HG03460 (cell line): ENCODE measurements around the gene PRMT3.
"Not testable (repeated sequence)": the region's sequence is repeated elsewhere in the genome, so short reads cannot be mapped to it uniquely, and the experiment has no call there.

ENCODE experiments used
- ATAC-seq: cut with Tn5 transposase; IDR thresholded peaks from one replicate; pipeline ENCODE4 v1.9.1; 2021; ENCODE audit not compliant: unreplicated experiment

Gene PRMT3

DNA sequence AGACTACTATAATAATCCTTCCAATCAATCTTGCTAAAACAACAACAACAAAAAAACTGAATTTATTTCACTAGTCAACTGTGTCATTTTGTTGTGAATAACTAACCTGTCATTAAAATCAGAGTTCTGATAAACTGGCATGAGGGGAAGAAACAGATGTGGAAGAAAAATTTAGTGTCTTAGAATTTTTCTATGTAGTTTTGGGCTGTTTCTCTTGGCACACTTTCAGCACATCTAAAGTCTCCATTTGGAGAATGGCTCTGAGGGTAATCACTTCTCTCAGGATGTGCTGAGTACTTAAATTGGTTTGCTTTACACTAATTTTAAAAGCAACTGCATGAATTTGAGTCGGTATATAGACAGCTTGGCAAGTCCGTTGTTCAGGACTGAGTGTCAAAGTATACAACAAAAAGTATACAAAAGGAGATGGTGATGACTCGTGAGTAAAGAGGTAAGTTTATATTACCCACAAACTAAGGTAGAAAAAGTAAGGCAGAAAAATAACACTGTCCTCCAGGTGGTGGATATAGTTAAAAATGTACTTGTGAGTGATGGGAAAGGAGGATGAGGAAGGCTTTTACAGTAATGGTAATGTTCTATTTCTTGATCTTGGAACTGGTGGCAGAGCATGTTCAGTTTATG lies 13.8 kb upstream of the PRMT3 start:
- no peak for ATAC-seq

DNA sequence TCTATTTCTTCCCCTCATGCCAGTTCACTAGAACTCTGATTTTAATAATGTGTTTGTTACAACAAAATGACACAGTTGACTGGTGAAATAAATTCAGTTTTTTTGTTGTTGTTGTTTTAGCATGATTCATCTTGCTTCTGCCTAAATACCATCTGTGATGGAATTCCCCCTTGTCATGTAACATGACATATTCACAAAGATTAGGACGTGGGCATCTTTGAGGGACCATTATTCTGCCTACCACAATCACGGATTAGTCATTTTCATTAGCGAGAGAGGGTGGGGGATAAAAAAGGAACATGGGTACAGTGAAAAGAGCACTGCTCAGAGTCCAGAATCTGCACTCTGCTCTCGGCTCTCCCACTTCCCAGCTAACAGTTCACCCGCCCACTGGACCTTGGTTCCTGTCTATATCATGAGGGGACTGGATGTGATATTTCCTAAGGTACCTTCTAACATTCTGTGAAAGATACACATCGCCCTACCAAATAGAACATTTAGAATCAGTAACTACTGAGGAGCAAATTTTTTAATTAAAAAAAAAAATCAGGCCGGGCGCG lies 12.7 kb upstream of the PRMT3 start:
- no peak for ATAC-seq

DNA sequence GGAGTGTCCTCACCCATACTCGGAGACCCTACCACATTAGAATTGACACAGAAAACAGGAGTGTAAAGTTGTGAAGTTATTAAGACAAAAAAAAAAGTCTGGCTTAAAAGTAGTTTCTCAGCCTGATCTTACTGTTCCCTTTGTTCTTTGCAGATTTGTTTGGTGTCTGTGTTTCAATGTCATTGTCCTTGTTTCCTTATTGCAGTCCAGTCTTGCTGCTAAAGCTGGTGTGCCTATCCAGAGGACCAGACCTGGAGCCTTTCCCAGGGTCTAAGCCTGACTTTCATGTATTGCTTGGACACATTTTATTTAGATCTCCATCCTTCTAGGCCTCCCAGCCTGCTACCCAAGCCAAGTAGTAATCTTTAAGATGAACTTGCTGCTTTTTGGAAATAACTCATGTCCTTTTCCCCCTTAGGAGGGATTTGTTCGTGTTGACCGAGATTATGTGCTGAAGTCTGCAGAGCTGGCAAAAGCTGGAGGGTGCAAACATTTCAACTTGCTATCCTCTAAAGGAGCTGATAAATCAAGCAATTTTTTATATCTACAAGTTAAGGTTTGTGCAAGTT lies 11.3 kb upstream of the PRMT3 start:
- no peak for ATAC-seq

- not testable (repeated sequence) for ATAC-seq
Observed at GRCh38 chr11:20385996-20386395, 1.5 kb upstream of the PRMT3 start.

- ATAC-seq: peak; percentile 20
Observed at GRCh38 chr11:20388096-20389055, 860 bp downstream of the PRMT3 start.

GRCh38 chr11:20397281-20397680 lies 9.8 kb downstream of the PRMT3 start:
- peak; percentile 87 for ATAC-seq

GRCh38 chr11:20399498-20399897 lies 12.0 kb downstream of the PRMT3 start:
- ATAC-seq: no peak

DNA sequence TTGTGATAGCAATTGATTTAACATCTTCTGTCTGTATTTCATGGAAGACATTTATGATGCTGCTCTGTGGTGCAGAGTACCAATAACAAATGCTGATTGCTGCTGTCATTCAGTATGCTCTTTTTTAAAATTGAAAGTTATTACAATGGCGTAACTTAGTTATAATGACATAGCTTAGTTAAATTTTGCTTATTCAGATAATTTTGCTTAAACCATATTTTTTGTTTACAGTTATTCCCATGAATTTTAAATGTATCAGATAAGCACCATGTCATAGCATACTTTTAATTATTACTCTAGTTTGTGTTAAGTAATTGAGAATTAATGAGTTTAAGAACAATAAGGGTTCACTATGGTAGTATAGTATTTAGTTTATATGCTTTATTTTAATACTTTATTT lies 15.5 kb downstream of the PRMT3 start:
- no peak for ATAC-seq

DNA sequence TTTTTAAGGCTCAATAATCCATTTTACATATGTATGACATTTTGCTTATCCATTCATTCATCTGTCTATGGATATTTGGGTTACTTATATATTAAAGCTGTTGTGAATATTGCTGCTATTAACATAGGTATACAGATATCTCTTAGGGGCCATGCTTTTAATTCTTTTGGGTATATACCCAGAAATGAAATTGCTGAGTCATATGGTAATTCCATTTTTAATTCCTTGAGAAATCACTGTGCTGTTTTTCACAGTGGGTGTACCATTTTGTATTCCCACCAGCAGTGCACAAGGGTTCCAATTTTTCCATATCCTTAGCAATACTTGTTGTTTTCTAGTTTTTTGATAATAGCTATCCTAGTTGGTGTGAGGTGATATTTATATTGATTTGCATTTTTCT lies 19.0 kb downstream of the PRMT3 start:
- ATAC-seq: no peak

GRCh38 chr11:20407344-20407743 lies 19.8 kb downstream of the PRMT3 start:
- ATAC-seq: no peak

GRCh38 chr11:20415432-20415831 lies 27.9 kb downstream of the PRMT3 start:
- ATAC-seq: no peak

GRCh38 chr11:20417771-20418170 lies 30.3 kb downstream of the PRMT3 start:
- ATAC-seq: no peak

DNA sequence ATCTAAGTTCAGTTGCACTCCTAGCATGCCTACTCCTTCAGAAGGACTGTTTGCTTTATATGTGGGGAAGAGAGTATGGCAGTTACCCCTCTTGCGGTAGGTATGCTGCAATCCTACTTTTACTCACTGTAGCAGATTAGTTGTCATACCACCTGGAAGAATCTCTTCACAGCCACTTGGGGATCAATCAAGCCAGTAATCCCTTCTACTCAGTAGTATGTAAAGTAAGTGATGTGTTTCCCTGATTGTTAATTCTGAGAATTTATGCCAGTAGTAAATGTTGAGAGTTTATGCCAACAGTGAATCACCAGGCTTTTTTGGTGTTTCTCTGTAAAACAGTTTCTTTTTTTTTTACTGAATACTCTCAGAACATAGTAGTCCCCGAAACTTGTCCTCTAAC lies 34.4 kb downstream of the PRMT3 start:
- ATAC-seq: no peak

GRCh38 chr11:20429216-20429615 lies 41.7 kb downstream of the PRMT3 start:
- no peak for ATAC-seq

GRCh38 chr11:20438637-20439036 lies 51.1 kb downstream of the PRMT3 start:
- no peak for ATAC-seq

- ATAC-seq: no peak
Observed at GRCh38 chr11:20443596-20443995, 56.1 kb downstream of the PRMT3 start.

- ATAC-seq: no peak
Observed at GRCh38 chr11:20444535-20444934, 57.0 kb downstream of the PRMT3 start.

- no peak for ATAC-seq
Observed at GRCh38 chr11:20448834-20449233, 61.3 kb downstream of the PRMT3 start.

- no peak for ATAC-seq
Observed at GRCh38 chr11:20450829-20451228, 63.3 kb downstream of the PRMT3 start.

DNA sequence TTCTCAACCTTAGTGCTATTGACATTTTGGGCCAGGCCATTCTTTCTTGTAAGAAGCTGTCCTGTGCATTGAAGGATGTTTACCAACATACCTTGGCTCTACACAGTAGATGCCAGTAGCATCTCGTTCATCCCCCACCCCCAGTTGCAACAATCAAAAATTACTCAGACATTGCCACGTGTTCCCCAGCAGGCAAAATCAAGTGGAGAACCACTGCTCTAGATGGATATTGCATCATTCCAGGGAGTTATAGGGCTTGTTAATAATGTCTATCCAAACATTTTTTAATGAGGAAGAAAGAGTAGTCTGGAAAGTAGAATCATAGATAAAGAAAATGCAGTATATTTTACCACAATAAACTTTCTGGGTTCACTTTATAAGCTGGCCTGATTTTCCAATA lies 64.1 kb downstream of the PRMT3 start:
- ATAC-seq: no peak

DNA sequence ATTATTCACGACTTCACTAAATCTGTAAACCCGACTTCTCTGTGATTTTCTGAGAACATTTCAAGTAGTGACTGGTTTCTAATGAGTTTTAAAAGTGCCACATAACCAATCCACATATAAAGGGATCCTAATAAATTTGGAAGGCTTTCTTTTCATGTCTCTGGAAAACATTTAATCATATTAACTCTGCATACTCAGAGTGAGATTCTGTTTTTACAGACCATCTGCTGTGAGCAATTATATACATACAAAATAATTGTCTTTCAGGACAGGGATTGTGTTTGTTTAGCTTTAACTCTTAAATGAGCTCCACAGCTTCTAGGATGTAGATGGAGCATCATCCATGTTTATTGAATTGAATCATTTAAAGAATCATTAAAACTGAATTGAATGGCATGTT lies 65.1 kb downstream of the PRMT3 start:
- no peak for ATAC-seq
